CD4-positive, alpha-beta T cell treated with Interleukin-2 at 100 ng/mL for 4 hours (primary cell): ENCODE results near the gene SMPD4.
"Not testable (repeated sequence)": the region's sequence is repeated elsewhere in the genome, so short reads cannot be mapped to it uniquely, and the experiment has no call there.

Source experiments
- DNase-seq: peaks from one replicate; pipeline ENCODE4 v3.0.0-alpha.2; 2020; ENCODE audit warnings: low spot score

SMPD4 gene, protein sequence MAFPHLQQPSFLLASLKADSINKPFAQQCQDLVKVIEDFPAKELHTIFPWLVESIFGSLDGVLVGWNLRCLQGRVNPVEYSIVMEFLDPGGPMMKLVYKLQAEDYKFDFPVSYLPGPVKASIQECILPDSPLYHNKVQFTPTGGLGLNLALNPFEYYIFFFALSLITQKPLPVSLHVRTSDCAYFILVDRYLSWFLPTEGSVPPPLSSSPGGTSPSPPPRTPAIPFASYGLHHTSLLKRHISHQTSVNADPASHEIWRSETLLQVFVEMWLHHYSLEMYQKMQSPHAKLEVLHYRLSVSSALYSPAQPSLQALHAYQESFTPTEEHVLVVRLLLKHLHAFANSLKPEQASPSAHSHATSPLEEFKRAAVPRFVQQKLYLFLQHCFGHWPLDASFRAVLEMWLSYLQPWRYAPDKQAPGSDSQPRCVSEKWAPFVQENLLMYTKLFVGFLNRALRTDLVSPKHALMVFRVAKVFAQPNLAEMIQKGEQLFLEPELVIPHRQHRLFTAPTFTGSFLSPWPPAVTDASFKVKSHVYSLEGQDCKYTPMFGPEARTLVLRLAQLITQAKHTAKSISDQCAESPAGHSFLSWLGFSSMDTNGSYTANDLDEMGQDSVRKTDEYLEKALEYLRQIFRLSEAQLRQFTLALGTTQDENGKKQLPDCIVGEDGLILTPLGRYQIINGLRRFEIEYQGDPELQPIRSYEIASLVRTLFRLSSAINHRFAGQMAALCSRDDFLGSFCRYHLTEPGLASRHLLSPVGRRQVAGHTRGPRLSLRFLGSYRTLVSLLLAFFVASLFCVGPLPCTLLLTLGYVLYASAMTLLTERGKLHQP

DNA sequence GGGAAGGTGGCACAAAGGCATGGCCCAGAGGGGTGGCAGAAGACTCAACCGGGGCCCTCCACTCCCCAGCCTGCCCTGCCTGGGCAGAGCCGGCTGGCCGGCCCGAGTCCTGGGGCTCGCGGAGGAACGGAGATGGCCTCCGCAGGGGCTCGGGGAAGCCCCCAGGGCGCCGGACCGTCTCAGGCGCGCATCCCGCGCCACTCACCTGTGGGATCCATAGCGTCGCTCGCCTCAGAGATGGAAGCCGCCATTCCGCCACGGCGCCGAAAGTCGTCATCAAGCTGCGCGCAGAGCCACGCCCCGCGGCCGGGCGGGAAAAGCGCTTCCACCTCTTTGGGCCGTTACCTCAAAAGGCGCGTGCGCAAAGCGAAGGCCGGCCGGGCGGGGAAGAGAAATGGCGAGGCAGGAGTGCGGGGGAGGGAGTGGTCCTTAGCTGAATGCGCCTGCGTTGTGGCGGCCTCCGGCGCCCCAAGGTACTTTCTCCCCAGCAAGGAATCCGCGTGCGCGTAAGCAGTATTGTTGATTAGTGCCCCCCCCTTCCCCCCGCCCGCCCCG is at the start of gene SMPD4:
SMPD4 (minus strand) TSS at position 278 of the 555 bp plus-strand sequence. CDS start 5,010 bp downstream, outside the sequence.
- peak; percentile 98 for DNase-seq

DNA sequence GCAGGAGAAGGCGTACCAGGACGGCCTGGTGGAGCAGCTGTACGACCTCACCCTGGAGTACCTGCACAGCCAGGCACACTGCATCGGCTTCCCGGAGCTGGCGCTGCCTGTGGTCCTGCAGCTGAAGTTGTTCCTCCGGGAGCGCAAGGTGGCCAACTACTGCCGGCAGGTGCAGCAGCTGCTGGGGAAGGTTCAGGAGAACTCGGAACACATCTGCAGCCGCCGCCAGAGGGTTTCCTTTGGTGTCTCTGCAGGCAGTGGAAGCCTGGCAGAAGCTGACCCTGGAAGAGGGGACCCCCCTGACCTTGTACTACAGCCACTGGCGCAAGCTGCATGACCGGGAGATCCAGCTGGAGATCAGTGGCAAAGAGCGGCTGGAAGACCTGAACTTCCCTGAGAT is 49.5 kb upstream of the SMPD4 start:
- DNase-seq, result not testable (repeated sequence)

DNA sequence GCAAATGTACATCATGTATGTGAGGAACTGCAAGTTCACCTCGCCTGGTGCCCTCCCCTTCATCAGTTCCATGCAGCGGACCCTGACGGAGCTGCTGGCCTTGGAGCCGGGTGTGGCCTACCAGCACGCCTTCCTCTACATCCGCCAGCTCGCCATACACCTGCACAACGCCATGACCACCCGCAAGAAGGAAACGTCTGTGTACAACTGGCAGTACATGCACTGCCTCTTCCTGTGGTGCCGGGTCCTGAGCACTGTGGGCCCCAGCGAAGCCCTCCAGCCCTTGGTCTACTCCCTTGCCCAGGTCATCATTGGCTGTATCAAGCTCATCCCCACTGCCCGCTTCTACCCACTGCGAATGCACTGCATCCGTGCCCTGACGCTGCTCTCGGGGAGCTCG is 49.0 kb upstream of the SMPD4 start:
- DNase-seq, result not testable (repeated sequence)

DNA sequence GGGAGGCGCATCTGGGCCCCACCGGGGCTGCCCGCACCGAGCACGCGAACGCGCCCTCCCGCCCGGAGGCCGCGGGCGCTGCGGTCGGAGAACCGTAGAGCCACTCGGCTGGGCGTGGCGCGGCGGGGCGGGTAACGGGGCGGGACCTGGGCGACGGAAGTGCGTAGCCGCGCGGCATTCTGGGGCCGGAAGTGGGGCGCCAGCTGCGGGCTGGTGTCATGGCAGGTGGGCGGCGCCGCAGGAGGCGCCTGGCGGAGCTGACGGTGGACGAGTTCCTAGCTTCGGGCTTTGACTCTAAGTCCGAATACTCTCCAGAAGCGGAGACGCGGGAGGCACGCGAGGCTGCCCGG is 47.7 kb upstream of the SMPD4 start:
- DNase-seq, result peak; percentile 12

DNA sequence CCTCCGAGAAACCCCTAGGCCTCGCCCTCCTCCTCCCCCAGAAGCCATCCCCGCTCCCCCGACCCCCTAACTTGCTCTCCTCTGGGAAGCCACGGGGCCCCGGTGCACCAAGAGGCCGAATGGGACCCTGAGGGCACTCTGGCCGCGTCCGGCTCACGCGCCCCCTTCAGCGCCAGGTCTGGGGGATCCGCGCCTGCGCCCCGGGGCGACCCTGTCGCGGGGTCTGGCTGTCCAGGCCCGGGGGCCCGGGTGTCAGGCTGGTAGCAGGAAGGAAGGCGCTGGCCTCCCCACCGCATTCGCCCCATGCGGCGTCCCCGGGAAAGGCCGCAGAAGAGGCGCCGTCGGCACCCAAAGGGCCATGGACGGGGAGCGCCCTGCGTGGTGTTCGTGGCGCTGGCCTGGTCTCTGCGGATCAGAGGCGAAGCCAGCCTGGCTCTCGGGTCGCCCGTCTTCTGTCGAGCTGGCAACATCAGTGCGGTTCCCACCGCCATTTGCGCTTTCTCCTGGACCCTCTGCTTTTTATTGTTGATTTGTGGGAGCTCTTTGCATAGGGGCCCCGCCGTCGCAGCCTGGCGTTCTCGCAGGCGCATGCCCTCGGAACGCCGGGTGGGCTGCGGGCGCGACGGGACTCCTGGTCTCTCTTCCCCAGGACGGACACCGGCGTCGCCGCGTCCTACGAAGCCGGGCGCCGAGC is 47.2 kb upstream of the SMPD4 start:
- not testable (repeated sequence) for DNase-seq

DNA sequence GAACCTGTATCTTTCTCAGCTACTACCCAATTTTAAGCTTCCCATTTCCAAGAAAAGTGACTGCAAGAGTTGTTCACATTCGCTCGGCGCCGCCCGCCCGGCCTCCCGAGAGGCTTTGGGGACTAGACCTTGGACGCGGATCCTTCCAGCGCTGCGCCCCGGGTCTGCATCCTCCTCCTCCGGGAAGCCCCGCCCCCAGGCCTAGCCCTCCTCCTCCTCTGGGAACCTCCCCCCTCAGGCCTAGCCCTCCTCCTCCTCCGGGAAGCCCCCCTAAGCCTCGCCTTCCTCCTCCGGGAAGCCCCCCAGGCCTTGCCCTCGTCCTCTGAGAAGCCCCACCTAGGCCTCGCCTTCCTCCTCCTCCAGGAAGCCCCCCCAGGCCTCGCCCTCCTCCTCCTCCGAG is 46.6 kb upstream of the SMPD4 start:
- not testable (repeated sequence) for DNase-seq

DNA sequence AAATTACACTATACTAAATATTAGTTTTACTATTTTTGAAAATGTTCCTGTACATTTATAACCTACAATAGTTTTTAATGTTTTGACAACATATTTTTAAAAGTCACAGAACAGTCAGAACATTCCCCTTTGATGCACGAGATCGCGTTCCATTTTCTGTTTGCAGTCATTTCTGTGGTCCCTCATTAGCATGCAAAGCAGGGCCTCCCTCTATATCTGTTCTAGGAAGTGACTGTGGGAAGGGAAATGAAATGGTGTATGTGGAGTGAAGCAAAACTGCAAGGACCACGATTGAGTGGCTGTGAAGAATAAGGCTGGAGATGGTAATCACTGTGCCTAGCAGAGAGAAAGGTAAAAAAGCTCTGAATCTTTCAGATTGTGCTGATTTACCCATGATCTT is 41.1 kb upstream of the SMPD4 start:
- not testable (repeated sequence) for DNase-seq

DNA sequence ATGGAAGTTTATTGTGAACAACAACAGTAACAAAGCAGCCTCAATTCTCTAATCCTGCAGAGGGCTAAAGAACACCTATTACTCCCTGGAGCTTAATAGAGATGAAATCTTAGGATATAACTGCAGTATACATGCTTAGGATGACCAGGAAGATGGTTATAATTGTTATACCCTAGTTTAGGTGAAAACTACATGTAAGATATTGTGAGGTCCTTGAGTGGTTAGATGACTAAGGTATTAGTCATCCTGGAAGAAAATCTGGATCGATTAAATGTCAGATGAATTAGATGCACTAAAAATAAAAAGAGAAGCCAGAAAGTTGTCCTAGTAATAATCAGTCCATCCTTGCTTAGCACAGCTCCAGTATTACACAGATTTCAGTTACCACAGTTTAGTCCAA is 39.1 kb upstream of the SMPD4 start:
- DNase-seq, result not testable (repeated sequence)

DNA sequence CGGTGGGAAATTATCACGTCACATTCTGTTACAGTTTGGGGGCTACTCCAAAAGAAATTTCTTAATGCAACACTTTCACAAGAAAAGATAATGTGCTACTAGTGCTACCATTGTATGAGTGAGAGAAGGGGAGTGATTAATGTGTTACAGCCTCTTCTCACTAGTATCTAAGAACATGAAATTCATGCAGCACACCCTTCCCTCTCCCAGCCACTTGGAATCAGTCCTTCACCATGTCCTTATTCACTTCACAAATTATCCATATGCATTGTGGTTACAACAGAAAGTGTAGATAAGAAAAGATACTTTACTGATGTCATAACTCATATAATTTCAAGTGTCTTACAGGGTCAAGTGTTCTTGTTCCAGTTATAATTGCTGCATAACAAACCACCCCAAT is 37.7 kb upstream of the SMPD4 start:
- not testable (repeated sequence) for DNase-seq

DNA sequence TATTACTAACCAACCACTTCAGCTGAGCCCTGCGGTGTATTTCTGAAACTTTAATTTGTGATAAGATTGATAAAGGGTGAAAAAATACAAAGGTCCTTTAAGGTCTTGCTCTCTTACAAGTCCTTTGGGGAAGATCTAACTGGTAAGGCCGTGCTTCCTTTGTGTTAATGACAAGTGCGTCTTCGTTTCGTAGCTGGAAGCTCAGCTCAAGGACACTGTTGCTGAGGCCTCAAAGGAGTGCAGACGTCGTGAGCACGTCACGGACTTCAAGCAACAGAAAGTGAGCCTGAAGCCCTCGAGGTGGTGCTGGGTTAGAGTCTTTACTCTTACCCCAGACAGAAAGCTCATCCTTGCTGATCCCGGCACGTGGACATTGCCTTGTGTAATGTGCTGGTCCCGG is 25.6 kb upstream of the SMPD4 start:
- DNase-seq, result not testable (repeated sequence)

DNA sequence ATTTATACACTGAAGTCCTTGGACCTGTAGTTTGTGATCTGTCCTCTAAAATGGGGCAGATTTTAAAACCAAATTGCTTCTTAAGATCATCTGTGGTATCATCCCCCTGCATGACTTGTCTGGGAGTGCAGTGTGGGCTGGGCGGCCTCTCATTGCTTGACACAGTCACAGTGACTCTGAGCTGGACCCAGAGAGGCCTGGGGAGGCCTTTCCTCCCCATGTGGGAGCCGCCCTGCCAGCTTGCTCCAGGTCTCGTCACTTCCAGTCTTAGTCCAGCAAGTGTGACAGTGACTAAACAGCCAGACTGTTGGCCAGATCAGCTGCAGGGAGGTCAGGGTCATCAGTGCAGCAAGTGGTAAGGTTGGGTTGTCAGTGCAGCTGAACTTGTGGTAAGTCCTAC is 21.7 kb upstream of the SMPD4 start:
- not testable (repeated sequence) for DNase-seq

DNA sequence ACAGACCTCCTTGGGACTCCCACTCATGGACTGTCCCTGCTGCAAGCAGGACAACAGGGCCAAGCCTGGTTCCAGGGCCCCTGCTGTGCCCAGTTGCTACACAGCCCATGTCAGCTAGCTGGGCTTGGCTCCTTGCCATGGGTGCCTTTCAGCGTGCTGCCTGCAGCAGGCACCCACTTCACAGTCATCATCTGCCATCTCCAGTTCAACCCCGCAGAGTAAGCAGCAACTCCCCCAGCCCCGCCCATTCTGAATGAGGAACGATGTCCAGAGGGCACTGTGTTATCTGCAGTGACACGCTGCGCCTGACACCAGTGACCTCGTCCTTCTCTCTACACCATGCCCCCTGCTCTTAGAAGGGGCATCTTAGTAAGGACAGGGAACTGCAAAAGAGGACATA is 21.1 kb upstream of the SMPD4 start:
- not testable (repeated sequence) for DNase-seq

DNA sequence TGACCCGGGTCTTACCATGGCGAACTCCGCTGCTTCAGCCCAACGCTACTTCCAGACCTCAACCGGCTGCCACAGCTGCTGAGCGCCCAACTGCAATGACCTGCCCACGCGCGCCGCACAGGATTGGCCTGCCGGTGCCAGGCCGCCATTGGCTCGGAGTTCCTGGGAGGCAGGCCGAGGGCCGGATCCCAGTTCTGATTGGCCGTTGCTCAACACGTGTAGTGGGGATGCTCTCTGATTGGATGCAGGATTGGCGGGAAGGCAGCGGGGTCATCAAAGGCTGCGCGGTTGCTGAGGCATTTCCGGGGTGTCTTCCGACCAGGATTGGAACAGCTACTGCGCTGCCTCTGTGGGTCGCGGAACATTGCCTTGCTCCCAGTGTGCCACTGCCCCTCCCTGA is 16.9 kb upstream of the SMPD4 start, which contains the start of gene TUBA3E:
TUBA3E (minus strand) TSS at position 97 of the 400 bp plus-strand sequence; CDS start at position 18, 79 bp downstream.
- DNase-seq, result no peak

DNA sequence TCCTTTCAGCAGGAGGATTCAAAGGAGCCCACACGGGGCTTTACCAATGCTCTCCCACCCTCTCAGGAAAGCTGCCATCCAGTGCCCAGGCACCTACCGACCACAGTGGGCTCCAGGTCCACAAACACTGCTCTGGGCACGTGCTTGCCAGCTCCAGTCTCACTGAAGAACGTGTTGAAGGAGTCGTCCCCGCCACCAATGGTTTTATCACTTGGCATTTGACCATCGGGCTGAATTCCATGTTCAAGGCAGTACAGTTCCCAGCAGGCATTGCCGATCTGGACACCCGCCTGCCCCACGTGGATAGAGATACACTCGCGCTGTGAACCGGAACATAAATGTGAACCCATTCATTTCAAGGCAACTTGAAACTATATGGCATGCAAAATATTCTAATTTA is 14.7 kb upstream of the SMPD4 start:
- DNase-seq, result not testable (repeated sequence)

DNA sequence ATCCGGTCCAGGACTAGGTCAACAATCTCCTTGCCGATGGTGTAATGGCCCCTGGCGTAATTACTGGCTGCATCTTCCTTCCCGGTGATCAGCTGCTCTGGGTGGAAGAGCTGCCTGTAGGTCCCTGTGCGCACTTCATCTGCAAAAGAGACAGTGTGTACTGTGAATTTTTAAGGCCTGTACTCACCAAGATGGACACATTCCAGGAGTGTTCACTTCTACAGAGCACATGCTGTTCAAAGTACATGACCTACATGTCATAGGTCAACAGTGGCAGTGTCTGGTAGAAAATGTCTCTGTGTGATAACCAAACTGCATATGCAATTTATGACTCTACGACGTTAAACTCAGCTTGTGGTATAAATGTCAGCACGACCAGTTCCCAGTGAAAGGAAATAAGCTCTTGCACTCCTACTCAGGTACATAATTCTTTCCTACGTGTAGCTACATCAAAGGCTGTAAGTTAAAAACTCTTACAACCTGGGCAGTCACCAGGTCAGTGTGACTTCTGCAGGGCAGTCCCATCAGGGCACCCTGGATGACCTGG is 13.8 kb upstream of the SMPD4 start:
- not testable (repeated sequence) for DNase-seq

DNA sequence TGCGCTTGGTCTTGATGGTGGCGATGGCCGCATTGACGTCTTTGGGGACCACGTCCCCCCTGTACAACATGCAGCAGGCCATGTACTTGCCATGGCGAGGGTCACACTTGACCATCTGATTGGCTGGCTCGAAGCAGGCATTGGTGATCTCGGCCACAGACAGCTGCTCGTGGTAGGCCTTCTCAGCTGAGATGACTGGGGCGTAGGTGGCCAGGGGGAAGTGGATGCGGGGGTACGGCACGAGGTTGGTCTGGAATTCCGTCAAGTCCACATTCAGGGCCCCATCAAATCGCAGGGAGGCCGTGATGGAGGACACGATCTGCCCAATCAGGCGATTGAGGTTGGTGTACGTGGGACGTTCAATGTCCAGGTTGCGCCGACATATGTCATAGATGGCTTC is 12.4 kb upstream of the SMPD4 start:
- DNase-seq, result not testable (repeated sequence)

DNA sequence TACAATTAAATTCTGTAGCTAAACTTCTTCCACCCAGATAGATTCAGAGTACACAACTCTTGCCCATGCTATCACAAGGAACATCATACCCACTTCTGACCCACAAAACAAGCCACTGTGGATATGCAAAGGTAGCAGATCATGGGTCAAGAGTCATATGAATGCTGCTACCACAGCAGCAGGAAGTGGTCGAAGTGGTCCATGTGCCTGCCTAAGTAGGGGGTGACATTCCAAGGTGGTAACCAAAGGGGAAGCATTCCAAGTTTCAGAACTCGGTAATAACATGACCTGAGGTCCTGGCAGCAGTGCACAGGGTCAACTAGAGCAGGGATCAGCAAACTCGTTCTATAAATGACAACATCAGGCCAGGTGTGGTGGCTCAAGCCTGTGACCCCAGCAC is 11.0 kb upstream of the SMPD4 start:
- not testable (repeated sequence) for DNase-seq

DNA sequence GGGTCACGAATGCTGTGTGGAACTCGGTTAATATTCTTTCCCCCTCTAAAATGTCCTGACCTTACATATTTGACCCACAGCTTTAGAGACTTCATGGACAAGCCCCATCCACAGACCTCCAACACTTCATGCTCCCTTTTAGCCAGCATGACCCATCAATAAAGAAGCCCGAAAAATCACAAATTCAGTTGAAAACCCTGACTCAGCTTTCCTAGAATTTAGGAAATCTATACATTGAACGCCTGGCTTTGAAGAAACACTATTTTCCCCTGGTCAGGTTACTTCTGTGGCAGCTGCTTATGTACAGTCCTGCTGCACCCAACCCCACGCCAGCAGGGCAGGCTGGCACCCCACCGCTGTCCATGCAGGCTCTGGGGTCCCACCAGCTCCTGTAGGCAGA is 9.9 kb upstream of the SMPD4 start:
- not testable (repeated sequence) for DNase-seq

DNA sequence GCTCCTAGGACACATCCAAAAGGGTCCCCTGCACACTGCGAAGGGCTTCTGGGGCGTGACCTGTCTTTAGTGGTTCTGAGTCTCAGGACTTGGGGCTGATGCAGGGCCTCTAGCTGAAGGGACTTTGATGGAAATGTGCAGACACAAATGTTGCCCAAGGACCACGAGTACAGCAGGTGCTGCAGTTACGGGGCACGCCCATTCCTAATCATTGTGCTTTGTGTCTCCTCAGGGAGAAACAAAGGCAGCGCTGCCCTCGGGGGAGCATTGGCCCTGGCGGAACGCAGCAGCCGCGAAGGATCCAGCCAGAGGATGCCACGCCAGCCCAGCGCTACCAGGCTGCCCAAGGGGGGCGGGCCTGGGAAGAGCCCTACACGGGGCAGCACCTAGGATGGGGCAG is 8.8 kb upstream of the SMPD4 start:
- no peak for DNase-seq

DNA sequence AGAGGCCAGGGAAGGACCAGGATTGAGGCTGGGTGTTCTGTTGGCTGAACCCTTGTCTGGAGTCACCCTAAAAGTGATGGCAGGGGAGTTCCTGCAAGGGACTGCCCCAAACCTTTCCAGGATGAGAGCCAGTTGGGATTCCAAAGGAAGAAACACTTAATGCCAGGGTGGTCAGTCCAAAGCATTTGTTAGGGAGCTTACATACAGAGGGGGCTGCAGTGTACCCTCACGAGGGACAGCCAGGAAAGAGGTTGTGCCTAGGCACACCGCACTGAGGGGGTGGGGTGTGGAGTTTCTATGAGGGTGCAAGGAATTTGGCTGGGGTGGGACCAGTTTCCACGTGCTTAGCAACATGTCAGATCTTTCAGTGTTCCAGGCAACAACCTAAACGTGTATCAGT is 7.6 kb upstream of the SMPD4 start:
- DNase-seq, result not testable (repeated sequence)

DNA sequence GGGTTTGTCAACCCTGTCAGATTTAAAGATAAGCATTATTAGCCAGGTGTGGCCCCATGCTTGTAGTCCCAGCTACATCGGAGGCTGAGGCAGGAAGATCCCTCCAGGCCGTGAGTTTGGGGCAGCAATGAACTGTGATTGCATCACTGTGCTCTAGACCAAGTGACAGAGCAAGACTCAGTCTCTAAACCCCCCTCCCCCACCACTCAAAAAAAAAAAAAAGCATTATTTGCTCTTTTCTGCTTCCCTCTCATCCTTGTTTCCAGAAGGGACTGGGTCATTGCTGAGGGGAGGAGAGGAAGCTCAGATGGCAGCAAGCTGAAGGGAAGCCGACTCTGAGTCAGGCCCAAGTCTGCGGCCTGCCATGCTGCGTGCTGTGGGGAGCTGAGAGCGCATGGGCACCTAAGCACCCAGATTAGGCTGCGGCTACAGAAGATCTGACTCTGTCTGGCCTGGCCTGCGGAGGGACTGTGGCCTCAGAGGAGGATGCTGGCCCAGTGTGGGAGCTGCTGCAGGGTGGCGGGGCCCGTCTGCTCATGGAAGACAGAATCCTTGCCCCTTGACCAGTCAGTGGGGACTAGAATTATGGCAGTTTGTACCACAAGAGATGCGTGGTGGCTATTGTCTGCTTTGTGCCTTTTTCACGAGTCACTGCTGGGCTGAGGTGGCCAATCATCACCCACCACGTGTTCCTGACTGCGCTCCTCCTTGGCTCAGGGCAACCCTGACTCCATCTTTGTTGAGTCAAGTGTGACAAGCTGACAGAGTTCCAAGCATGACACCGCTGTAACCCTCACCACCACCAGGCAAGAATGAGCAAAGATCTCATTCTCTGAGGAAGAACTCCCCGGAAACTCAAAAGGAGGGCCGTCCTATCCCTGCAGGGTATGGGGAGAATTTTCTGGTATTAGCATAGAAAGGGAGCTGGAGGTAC is 6.7 kb upstream of the SMPD4 start:
- DNase-seq, result not testable (repeated sequence)
